ENCODE measurements around the gene INO80D.

INO80D gene

GRCh38 chr2:205967391-205968075, 118.4 kb downstream of the INO80D start:
- no peak for TF ChIP-seq ZNF274 (IDR thresholded peaks at IDR 0.05; ENCODE audit: low read depth, low read length)
- H3K4me3 ChIP-seq (ENCODE audit: low read length): no peak overlapping the region

- no peak for TF ChIP-seq ZNF274 (IDR thresholded peaks at IDR 0.05; ENCODE audit: low read depth, low read length)
These were observed 120.3 kb downstream of the INO80D start for GRCh38 chr2:205965707-205966106.

DNA sequence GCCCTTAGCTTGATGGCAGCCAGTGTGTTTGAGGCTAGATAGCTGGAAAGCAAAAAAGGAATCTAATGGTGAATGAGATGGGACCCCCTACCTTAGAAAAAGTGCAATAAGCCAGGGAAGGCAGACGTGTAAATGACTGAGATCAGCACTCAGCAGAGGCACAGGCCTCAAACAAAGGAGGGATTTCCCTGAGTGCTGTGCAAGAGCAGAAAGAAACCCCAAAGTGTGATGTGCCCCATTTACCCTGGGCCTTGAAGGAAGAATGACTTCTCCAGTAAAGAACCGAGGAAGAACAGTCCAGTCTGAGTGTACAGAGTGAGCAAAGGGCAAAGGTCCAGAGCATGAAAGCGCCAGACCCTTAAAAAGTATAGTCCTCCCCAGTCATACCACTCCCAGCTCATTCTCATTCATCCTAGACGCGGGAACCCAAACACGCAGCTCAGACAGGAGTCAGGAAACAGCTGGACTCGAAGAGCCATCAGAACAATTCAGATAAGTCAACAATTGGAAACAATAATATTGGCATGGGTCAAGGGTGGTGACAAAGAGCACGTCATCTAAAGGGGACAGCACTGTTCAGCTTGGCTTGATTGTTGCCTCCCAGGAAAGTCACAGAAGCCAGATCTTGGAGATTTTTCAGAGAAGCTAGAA, 121.7 kb downstream of the INO80D start:
- no peak overlapping the region for H3K4me3 ChIP-seq (ENCODE audit: low read length)
- TF ChIP-seq ZNF274 (IDR thresholded peaks at IDR 0.05; ENCODE audit: low read depth, low read length): no peak

More at GRCh38 chr2:205965707-205966106, 120.3 kb downstream of the INO80D start:
- no peak overlapping the region for H3K4me3 ChIP-seq (ENCODE audit: low read length)

GRCh38 chr2:205959521-205959920, 126.5 kb downstream of the INO80D start:
- H3K4me3 ChIP-seq (ENCODE audit: low read length): no peak overlapping the region
- TF ChIP-seq ZNF274 (IDR thresholded peaks at IDR 0.05; ENCODE audit: low read depth, low read length): no peak

DNA sequence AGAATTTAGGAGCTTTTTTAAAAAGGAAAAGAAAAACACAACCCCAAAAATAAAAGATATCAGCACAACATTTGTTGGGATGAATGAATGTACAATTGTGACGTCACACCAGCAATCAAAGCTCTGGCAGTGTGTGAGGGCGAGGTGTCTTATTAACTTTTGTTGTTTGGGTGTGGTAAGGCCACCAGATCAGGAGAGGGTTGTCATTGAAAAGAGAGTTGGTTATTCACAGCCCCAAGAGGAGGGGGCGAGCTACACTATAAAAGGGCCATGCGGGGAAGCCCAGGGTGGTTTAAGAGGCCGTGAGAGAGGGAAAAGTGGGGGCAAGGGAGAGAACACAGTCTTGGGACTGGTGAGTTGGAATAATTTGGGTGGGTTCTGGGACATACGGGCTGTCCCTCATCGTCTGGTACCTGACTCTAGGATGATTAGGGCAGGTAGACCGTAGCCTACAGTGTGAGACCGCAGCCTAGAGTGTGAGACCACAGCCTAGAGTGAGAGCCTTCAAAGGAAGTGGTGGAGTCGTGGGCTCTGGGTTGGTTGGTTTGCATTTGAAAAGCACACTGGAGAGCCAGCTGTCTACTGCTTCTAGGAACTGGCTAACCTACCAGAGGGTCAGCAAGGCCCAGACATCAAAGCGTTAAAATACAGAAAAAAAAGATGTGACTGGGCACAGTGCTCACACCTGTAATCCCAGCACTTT, 128.4 kb downstream of the INO80D start:
- no peak for TF ChIP-seq ZNF274 (IDR thresholded peaks at IDR 0.05; ENCODE audit: low read depth, low read length)

DNA sequence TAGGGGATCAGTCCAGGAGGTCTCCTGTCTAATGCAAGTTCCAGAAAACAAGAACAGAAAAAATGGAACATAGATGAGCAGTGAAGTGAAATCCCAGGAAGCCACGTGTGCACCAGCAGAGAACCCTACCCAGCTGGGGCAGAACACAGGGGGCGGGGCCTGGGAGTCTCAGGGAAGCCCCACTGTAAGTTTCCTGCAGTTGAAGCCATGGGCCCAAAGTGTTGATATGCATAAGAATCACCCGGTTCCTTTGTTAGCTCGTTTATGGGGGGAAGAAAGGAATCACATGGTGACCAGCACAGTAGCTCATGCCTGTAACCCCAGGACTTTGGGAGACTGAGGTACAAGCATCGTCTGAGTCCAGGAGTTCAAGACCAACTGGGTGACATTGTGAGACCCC, 131.3 kb downstream of the INO80D start:
- no peak overlapping the region for H3K4me3 ChIP-seq (ENCODE audit: low read length)
- TF ChIP-seq ZNF274 (IDR thresholded peaks at IDR 0.05; ENCODE audit: low read depth, low read length): no peak

More for the DNA sequence above, 128.4 kb downstream of the INO80D start:
- no peak overlapping the region for H3K4me3 ChIP-seq (ENCODE audit: low read length)

- no peak overlapping the region for H3K4me3 ChIP-seq (ENCODE audit: low read length)
- TF ChIP-seq ZNF274 (IDR thresholded peaks at IDR 0.05; ENCODE audit: low read depth, low read length): no peak
These were observed 133.7 kb downstream of the INO80D start for GRCh38 chr2:205952282-205952681.

GRCh38 chr2:205948883-205949282, 137.1 kb downstream of the INO80D start:
- TF ChIP-seq ZNF274 (IDR thresholded peaks at IDR 0.05; ENCODE audit: low read depth, low read length): no peak
- no peak overlapping the region for H3K4me3 ChIP-seq (ENCODE audit: low read length)

GRCh38 chr2:205948496-205948837, 137.5 kb downstream of the INO80D start:
- H3K4me3 ChIP-seq (ENCODE audit: low read length): no peak overlapping the region
- no peak for TF ChIP-seq ZNF274 (IDR thresholded peaks at IDR 0.05; ENCODE audit: low read depth, low read length)

DNA sequence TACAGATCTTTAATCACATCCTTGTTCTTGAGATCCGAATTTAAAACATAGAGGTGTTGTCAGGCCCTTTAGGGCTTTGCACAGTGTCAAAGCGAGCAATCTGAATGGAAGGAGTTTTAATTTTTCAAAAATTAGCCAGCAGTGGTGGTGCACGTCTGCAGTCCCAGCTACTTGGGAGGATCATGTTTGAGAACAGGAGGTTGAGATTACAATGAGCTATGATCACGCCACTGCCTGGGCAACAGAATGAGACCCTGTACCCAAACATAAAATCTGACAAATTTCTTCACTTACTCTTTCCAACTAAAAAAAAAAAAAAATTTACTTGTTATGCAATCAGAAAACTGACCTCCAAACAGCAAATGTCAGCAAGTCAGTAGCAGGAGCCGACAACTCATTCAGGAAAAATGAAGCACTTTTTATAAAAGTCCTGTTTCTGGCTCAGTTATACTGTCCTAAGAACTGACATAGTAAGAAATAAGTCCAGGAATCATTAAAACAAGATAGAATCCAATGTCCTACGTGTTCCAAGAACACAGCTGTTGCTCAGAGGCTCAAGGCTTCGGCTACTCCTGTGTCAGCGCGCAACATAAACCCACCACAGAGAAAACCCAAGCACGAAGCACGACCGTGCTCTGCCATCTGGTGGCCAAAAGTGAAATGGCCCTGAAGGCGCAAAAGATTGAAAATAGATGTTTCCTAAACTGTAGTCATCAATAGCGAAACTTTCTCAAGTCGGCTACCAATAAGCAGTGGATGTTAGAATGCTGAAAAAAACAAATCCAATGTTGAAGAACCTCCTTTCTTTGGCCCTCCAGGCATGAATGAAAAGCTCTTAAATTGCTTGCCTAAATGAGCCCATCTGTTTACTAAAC, 138.1 kb downstream of the INO80D start:
- no peak overlapping the region for H3K4me3 ChIP-seq (ENCODE audit: low read length)
- no peak for TF ChIP-seq ZNF274 (IDR thresholded peaks at IDR 0.05; ENCODE audit: low read depth, low read length)

DNA sequence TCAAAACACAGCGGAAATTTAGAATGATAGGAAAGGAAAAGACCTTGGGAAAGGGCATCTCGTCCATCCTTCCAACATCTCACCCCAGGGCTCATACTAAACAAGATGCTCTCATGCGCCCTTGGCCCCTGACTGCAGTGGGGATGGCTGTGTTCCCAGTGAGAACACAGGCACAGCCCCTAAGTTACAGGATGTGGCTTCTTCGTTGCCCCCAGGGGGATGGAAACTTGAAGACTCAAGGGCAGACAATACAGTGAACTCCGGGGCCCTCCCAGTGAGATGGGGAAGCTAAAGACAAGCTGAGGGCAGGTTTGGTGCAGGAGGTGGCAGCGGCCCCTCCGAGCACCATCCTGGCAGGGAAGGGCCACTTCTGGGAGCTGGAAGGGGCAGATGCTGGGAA, 139.7 kb downstream of the INO80D start:
- no peak for TF ChIP-seq ZNF274 (IDR thresholded peaks at IDR 0.05; ENCODE audit: low read depth, low read length)

More for the DNA sequence above, 139.7 kb downstream of the INO80D start:
- no peak overlapping the region for H3K4me3 ChIP-seq (ENCODE audit: low read length)
